Dermis lymphatic vessel endothelial cell (primary cell): ENCODE measurements around the gene OSBPL5. TPM values are rescaled to one million over a fixed set of nuclear protein-coding genes. Genes with fewer than 3 reads are reported as not detected.

Source experiments
- total RNA-seq: library from RNA; depleted of rRNA; stranded (reverse); fragments of >200 nt; gene quantifications from 2 replicates; pipeline ENCODE4 v1.2.1, GENCODE V29; 2014

Gene OSBPL5
- 57.7 and 65.3 TPM in 2 replicates for total RNA-seq

GRCh38 chr11:3165152-3165705 is at the start of gene OSBPL5:
TSS of gene OSBPL5 (minus strand) at chr11:3165310. CDS start at chr11:3129148, 36,162 bp downstream.

GRCh38 chr11:3057069-3057963 is 107.8 kb downstream of the OSBPL5 start, which contains the start of gene CARS1:
TSS of gene CARS1 (minus strand) at chr11:3057423. CDS start at chr11:3057367, 56 bp downstream.

Other genes with a start within 250 kb of the OSBPL5 start
- gene PHLDA2, start 235.9 kb downstream of the OSBPL5 start, total RNA-seq, result 0.95 and 0.98 TPM in 2 replicates
- 99.6 and 156 TPM in 2 replicates for gene NAP1L4, start 173.0 kb downstream of the OSBPL5 start, total RNA-seq
- gene CARS1, start 107.9 kb downstream of the OSBPL5 start, total RNA-seq, result 31.6 and 33.4 TPM in 2 replicates
- gene MRGPRG, start 53.5 kb upstream of the OSBPL5 start, total RNA-seq, result not detected in 2 replicates
- gene MRGPRE, start 67.1 kb upstream of the OSBPL5 start, total RNA-seq, result not detected in 2 replicates
- gene ZNF195, start 213.8 kb upstream of the OSBPL5 start, total RNA-seq, result 10.0 and 21.3 TPM in 2 replicates